ENCODE results near the gene C10orf88. TPM values are rescaled to one million over a fixed set of nuclear protein-coding genes. Genes with fewer than 3 reads are reported as not detected.

The C10orf88 gene
- total and polyA plus RNA-seq, 2 of the 8 experiments (the other 6 are each of a cell fraction or from before 2014, with no cell fraction given), result 3.2 to 11.0 TPM

DNA sequence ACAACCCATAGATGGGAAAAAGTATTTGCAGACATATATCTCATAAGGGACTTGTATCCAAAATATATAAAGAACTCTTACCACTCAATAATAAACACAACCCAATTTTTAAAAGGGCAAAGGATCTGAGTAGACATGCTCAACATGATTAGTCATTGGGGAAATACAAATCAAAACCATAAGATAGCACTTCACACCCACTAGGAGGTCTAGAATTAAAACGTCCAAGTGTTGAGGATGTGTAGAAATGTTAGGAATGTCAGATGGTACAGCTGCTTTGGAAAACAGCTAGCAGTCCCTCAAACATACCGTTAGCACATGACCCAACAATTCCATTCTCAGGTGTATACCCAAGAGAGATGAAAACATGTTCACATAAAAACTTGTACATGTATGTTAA lies 34.5 kb upstream of the C10orf88 start:
- H3K9me3 ChIP-seq (ENCODE audit: insufficient read depth in 2 of 2, low read depth in 1 of 2, low read length in 1 of 2), result no peaks in the 10 kb centered on the region
- no peak overlapping the region for H2AK5ac ChIP-seq (ENCODE audit: low read depth, low read length)
- H3K36me3 ChIP-seq (ENCODE audit: control insufficient read depth in 2 of 4, insufficient read depth in 4 of 4, low read length in 3 of 4), result peaks cover 0 to 11% (median 1%) of the 10 kb centered on the region in 4 experiments; a peak in 2 of 8 replicates
- H4K20me1 ChIP-seq (replicated peaks in 1 of 2; ENCODE audit: control insufficient read depth in 1 of 2, insufficient read depth in 2 of 2, low read length in 2 of 2), result no peaks in the 10 kb centered on the region
- H3K79me1 ChIP-seq (ENCODE audit: low read depth, low read length), result no peaks in the 10 kb centered on the region
- H3K27me3 ChIP-seq (replicated peaks in 1 of 4; ENCODE audit: control insufficient read depth in 3 of 4, extremely low read depth in 1 of 4, insufficient read depth in 3 of 4, low read length in 3 of 4), result no peaks in the 10 kb centered on the region
- H4K8ac ChIP-seq (ENCODE audit: extremely low read depth, insufficient read depth, low read length), result no peak overlapping the region
- H2BK5ac ChIP-seq (ENCODE audit: low read depth, low read length), result no peak overlapping the region
- no peaks in the 10 kb centered on the region for H3K4me1 ChIP-seq (replicated peaks in 1 of 4; ENCODE audit: control insufficient read depth in 3 of 4, insufficient read depth in 4 of 4, low read length in 3 of 4)
- WGBS, 2 experiments (ENCODE audit: extremely low coverage in 1 of 2, insufficient coverage in 1 of 2, insufficient read length in 1 of 2, insufficient replicate concordance in 2 of 2, low coverage in 1 of 2, low lambda C conversion rate in 2 of 2, missing lambda C conversion rate in 1 of 2), result 78% methylated on average over 2 of the region's 2 CpGs; no CpG with 5 or more reads in 1 of the 2 experiments
- no peaks in the 10 kb centered on the region for H3K79me2 ChIP-seq (ENCODE audit: control insufficient read depth in 1 of 2, insufficient read depth in 2 of 2, low read length in 2 of 2)
- no peak overlapping the region for H2BK120ac ChIP-seq (replicated peaks; ENCODE audit: low read depth, low read length)
- no peak overlapping the region for H3K56ac ChIP-seq (replicated peaks; ENCODE audit: insufficient read length, low read depth, low read length)
- no peak overlapping the region for H3K4me2 ChIP-seq (ENCODE audit: insufficient read depth in 1 of 2, low read depth in 2 of 2, low read length in 2 of 2)
- no peak overlapping the region for H2BK12ac ChIP-seq (ENCODE audit: low read depth, low read length)
- no peak overlapping the region for H3K23ac ChIP-seq (ENCODE audit: insufficient read length)
- ChIA-PET POLR2A (ENCODE audit: partially characterized antibody) (no interaction called here), CTCF (ENCODE audit: partially characterized antibody) (interaction anchor here (0.9 to 4.5 kb wide), 2 partner anchors 7 to 32 kb away, joined by 3 to 31 read pairs; partner anchors contain the start of gene PSTK)
- no peak overlapping the region for H3K4ac ChIP-seq (replicated peaks; ENCODE audit: insufficient read length, low read depth, low read length)
- H3K14ac ChIP-seq (ENCODE audit: insufficient read length), result no peak overlapping the region
- no peak for FAIRE-seq
- H2AFZ ChIP-seq (ENCODE audit: low read length), result no peak overlapping the region
- TF ChIP-seq PHF8 (conservative IDR thresholded peaks at IDR 0.05; ENCODE audit: low read depth, low read length), result no peak
- TF ChIP-seq YY1 (IDR thresholded peaks at IDR 0.05; ENCODE audit: low read depth, low read length), result no peak
- no peak for TF ChIP-seq NRF1 (IDR thresholded peaks at IDR 0.05; ENCODE audit: low read depth, low read length)
- no peak for TF ChIP-seq SRF (IDR thresholded peaks at IDR 0.05; ENCODE audit: low read depth, low read length)
- TF ChIP-seq RAD21 (IDR thresholded peaks at IDR 0.05 in 1 of 2, conservative IDR thresholded peaks at IDR 0.05 in 1 of 2; ENCODE audit: low read depth in 2 of 2, low read length in 2 of 2), result no peak
- TF ChIP-seq NANOG (IDR thresholded peaks at IDR 0.05; ENCODE audit: insufficient read depth, low read depth, low read length, poor library complexity, severe bottlenecking), result no peak
- H3K9ac ChIP-seq (replicated peaks in 1 of 4; ENCODE audit: extremely low read depth in 1 of 4, low read depth in 3 of 4, low read length in 3 of 4), result no peak overlapping the region
- H3K23me2 ChIP-seq (ENCODE audit: low read depth, low read length), result no peaks in the 10 kb centered on the region
- no peak overlapping the region for H2BK20ac ChIP-seq (ENCODE audit: low read length)
- H3K27ac ChIP-seq (ENCODE audit: low read depth, low read length), result no peak overlapping the region
- H3K4me3 ChIP-seq (ENCODE audit: extremely low read depth in 1 of 4, insufficient read depth in 2 of 4, low read depth in 3 of 4, low read length in 4 of 4), result no peak overlapping the region
- no peak for DNase-seq (ENCODE audit: low read depth in 1 of 2, low spot score in 2 of 2)
- no peak overlapping the region for H2BK15ac ChIP-seq (ENCODE audit: low read length)
- H4K5ac ChIP-seq (ENCODE audit: insufficient read length, low read depth, low read length), result no peak overlapping the region
- no peak overlapping the region for H3K18ac ChIP-seq (ENCODE audit: extremely low read depth, low read length)
- no peak overlapping the region for H4K91ac ChIP-seq (replicated peaks; ENCODE audit: insufficient read length, low read length)
